Measurements from ENCODE around the gene UBR1.

- TF ChIP-seq, protein P1, sequence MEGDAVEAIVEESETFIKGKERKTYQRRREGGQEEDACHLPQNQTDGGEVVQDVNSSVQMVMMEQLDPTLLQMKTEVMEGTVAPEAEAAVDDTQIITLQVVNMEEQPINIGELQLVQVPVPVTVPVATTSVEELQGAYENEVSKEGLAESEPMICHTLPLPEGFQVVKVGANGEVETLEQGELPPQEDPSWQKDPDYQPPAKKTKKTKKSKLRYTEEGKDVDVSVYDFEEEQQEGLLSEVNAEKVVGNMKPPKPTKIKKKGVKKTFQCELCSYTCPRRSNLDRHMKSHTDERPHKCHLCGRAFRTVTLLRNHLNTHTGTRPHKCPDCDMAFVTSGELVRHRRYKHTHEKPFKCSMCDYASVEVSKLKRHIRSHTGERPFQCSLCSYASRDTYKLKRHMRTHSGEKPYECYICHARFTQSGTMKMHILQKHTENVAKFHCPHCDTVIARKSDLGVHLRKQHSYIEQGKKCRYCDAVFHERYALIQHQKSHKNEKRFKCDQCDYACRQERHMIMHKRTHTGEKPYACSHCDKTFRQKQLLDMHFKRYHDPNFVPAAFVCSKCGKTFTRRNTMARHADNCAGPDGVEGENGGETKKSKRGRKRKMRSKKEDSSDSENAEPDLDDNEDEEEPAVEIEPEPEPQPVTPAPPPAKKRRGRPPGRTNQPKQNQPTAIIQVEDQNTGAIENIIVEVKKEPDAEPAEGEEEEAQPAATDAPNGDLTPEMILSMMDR (IDR thresholded peaks at IDR 0.05; ENCODE audit: insufficient read depth, low read length): no peak
- TF ChIP-seq GABPA (IDR thresholded peaks at IDR 0.05; ENCODE audit: low read depth): no peak
Measured at GRCh38 chr15:43151688-43152087, 45.9 kb upstream of the UBR1 start.
